ENCODE results near the gene GPD2.

Gene GPD2

DNA sequence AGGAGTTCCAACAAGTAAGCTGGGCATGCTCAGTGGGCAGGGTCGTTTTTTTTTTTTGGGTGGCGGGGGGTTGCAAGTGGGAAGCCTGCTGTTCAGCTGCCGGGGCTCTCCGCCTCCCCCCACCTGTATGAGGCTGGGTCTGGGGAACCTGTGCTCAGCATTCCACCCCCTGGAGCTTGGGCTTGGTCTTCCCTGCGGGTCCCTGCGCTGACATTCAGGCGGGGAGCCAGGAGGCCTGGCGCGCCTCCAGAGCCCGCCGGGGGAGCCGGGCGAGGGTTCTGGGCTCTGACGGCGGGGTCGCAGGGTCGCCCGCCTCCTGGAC is 822 bp upstream of the GPD2 start:
- Histone ChIP-seq H3K4me1 (ENCODE audit: control insufficient read depth in 5 of 5, insufficient read depth in 5 of 5, low read length in 5 of 5) (peaks cover 2 to 47% (median 43%) of the 10 kb centered on the region in 5 donors), H3K4me3 (ENCODE audit: low read depth in 1 of 5, low read length in 5 of 5) (peak overlapping the region; percentile 74 to 87 (median 83)), H3K9me3 (ENCODE audit: control insufficient read depth in 5 of 5, low read length in 5 of 5) (no peaks in the 10 kb centered on the region), H3K36me3 (ENCODE audit: control insufficient read depth in 5 of 5, insufficient read depth in 5 of 5, low read length in 5 of 5) (no peaks in the 10 kb centered on the region), H3K27ac (ENCODE audit: low read depth, low read length) (peak overlapping the region; percentile 98), H3K9ac (ENCODE audit: low read length in 5 of 5) (peak overlapping the region; percentile 87 to 98 (median 97)), H3K27me3 (ENCODE audit: control insufficient read depth in 5 of 5, insufficient read depth in 4 of 5, low read length in 5 of 5) (no peaks in the 10 kb centered on the region)

DNA sequence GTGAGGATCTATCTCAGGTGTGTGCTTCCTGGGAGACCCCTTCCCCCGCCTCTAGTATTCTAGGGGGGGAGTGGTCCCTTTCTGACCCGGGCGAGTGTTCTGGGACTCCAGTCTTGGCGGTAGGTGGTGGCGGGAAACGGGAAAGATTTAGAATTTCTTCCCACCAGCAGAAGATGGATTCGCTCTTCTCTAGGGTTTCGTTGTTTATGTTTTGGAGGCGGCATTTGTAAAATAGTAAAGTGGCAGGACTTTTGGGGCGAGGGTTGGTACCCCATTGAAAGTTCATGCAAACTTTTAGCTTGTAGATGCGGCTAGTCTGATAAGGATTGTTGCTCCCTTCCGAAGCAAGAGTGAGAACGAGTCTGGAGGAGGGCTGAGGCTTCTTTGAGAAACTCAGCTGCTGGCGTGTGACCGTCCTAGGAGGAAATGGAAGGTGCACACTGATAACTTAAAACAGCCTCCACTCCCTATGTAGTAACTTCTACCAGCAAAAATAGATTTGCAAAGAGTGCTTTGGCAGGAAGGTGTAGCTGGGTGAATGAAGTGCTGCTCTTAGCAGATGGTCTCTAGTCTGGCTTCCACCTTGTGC is 412 bp downstream of the GPD2 start:
- Histone ChIP-seq H3K4me1 (ENCODE audit: control insufficient read depth in 5 of 5, insufficient read depth in 5 of 5, low read length in 5 of 5) (peaks cover 2 to 40% (median 33%) of the 10 kb centered on the region in 5 donors), H3K4me3 (ENCODE audit: low read depth in 1 of 5, low read length in 5 of 5) (peak overlapping the region; percentile 74 to 87 (median 84))

DNA sequence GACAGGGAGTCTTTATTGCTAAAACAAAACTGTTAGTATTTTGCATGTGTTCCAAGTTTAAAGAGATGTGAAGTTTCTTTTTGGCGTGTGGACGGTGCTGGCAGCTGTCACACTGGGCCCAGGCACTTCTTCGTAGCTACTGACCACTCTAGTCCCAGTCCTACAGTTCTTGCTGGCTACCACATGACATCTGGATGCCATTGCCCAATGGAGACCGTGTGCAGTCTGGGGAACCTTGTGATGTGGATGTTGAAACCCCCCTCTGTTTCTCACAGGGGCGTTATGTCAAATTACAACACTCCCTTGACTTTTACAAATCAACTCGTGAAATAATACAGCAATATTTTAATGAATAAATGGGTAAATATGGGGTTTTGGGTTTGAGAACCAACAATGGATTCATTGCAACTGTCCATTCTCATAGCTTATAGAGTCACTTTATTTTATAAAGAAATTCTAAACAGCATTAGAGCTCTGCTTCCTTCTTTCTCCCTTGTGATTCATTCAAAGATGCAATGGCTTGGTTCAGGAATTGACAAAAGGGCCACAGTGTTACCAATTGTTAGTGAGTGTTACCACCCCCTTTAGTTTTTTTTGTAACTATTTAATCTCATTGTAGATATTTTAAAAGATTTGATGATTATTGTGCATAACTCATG is 1.2 kb downstream of the GPD2 start:
- Histone ChIP-seq H3K9me3 (ENCODE audit: control insufficient read depth in 5 of 5, low read length in 5 of 5) (no peaks in the 10 kb centered on the region), H3K27ac (ENCODE audit: low read depth, low read length) (peak overlapping the region; percentile 98), H3K4me3 (ENCODE audit: low read depth in 1 of 5, low read length in 5 of 5) (peak overlapping the region; percentile 74 to 87 (median 84)), H3K9ac (ENCODE audit: low read length in 5 of 5) (peak overlapping the region; percentile 57 to 97 (median 91)), H3K4me1 (ENCODE audit: control insufficient read depth in 5 of 5, insufficient read depth in 5 of 5, low read length in 5 of 5) (peaks cover 2 to 40% (median 33%) of the 10 kb centered on the region in 5 donors), H3K27me3 (ENCODE audit: control insufficient read depth in 5 of 5, insufficient read depth in 4 of 5, low read length in 5 of 5) (no peaks in the 10 kb centered on the region), H3K36me3 (ENCODE audit: control insufficient read depth in 5 of 5, insufficient read depth in 5 of 5, low read length in 5 of 5) (no peaks in the 10 kb centered on the region)

More for the DNA sequence above, 412 bp downstream of the GPD2 start:
- H3K36me3 ChIP-seq (ENCODE audit: control insufficient read depth in 5 of 5, insufficient read depth in 5 of 5, low read length in 5 of 5), result no peaks in the 10 kb centered on the region
- H3K27me3 ChIP-seq (ENCODE audit: control insufficient read depth in 5 of 5, insufficient read depth in 4 of 5, low read length in 5 of 5), result no peaks in the 10 kb centered on the region
- H3K9ac ChIP-seq (ENCODE audit: low read length in 5 of 5), result peak overlapping the region; percentile 57 to 97 (median 91)
- H3K27ac ChIP-seq (ENCODE audit: low read depth, low read length), result peak overlapping the region; percentile 98
- H3K9me3 ChIP-seq (ENCODE audit: control insufficient read depth in 5 of 5, low read length in 5 of 5), result no peaks in the 10 kb centered on the region

DNA sequence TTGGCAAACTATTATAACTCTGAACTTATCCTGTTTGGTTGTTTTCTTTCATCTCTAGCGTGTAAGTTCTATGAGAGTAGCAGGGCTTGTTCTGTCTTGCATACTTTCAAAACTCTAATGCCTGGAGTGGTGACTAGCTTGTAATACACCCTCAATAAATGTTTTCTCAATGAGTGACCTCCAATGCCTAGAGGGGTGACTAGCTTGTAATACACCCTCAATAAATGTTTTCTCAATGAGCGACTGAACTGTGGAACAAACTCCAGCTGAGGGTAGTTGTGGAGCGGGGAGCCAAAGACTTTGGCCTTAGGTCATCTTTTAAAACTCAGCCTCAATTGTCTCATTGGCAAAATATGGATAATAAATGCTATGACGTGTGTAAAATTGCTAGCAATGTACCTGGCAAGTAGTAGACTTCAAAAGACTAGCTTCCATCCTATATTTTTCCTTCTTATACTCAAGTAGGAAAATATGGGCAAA is 1.8 kb downstream of the GPD2 start:
- Histone ChIP-seq H3K36me3 (ENCODE audit: control insufficient read depth in 5 of 5, insufficient read depth in 5 of 5, low read length in 5 of 5) (no peaks in the 10 kb centered on the region), H3K4me3 (ENCODE audit: low read depth in 1 of 5, low read length in 5 of 5) (peak overlapping the region in 2 of 5 donors; percentile 84 to 87), H3K4me1 (ENCODE audit: control insufficient read depth in 5 of 5, insufficient read depth in 5 of 5, low read length in 5 of 5) (peaks cover 2 to 40% (median 33%) of the 10 kb centered on the region in 5 donors), H3K9ac (ENCODE audit: low read length in 5 of 5) (peak overlapping the region in 2 of 5 donors; percentile 39 to 87), H3K27me3 (ENCODE audit: control insufficient read depth in 5 of 5, insufficient read depth in 4 of 5, low read length in 5 of 5) (no peaks in the 10 kb centered on the region), H3K27ac (ENCODE audit: low read depth, low read length) (peak overlapping the region; percentile 98), H3K9me3 (ENCODE audit: control insufficient read depth in 5 of 5, low read length in 5 of 5) (no peaks in the 10 kb centered on the region)

DNA sequence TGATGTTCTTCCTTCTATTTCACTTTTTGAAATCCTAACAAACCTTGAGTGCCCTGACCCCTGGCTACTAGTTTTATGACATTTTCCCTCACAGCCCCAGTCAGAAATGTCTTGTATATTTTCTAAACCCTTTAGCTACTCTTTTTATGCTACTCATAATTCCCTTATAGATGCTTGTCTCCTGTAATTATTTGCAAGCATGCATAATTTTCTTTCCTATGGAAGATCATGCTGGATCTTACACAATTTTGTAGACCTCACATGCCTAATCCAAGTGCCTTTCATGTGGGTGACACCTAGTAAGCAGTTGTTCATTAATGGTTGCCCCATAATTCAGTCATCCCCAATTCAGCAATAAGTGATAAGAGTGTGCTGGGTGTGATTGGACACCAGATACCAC is 6.9 kb downstream of the GPD2 start:
- Histone ChIP-seq H3K4me1 (ENCODE audit: control insufficient read depth in 5 of 5, insufficient read depth in 5 of 5, low read length in 5 of 5) (peaks cover 0 to 19% (median 13%) of the 10 kb centered on the region in 5 donors), H3K36me3 (ENCODE audit: control insufficient read depth in 5 of 5, insufficient read depth in 5 of 5, low read length in 5 of 5) (no peaks in the 10 kb centered on the region), H3K27me3 (ENCODE audit: control insufficient read depth in 5 of 5, insufficient read depth in 4 of 5, low read length in 5 of 5) (no peaks in the 10 kb centered on the region), H3K9ac (ENCODE audit: low read length in 5 of 5) (no peak overlapping the region), H3K4me3 (ENCODE audit: low read depth in 1 of 5, low read length in 5 of 5) (no peak overlapping the region), H3K27ac (ENCODE audit: low read depth, low read length) (no peak overlapping the region), H3K9me3 (ENCODE audit: control insufficient read depth in 5 of 5, low read length in 5 of 5) (no peaks in the 10 kb centered on the region)

DNA sequence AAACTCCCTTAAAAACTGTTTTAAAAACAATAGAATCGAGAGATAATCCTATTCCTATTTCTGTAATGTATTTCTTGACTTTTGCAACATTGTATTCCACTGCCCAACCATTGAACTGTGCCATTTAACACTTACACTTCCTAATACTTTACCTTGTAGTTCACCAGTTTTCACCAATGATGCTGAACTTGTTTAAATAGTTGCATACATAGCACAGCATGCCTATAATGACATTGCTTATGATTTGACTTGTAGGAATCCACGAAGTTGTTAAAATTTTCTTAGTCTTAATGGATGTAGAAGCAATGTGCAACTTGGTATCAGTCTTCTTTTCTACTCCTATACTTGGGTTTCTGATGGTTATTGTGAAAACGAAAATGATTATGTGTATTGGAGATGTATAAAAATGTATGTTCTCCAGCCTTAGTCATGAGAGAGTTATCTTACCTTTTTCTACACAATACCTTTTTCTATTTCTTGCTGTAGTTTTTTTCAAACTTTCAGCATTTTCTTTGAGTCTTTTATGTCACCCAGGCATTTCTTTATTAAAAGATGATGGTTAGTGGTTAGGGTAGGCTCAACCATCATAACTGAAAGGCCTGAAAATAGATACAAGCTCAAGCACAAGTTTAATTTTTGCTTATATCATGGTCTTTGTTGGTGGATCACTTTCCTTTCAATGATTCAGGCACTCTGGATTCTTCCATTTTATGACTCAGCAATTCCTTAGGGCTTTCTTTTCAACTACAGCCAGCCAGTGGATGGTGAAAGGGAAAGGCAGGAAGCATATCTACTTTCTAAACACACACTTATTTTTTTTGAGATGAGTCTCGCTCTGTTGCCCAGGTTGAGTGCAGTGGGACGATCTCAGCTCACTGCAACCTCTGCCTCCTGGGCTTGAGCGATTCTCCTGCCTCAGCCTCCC is 9.4 kb downstream of the GPD2 start:
- Histone ChIP-seq H3K9me3 (ENCODE audit: control insufficient read depth in 5 of 5, low read length in 5 of 5) (no peaks in the 10 kb centered on the region), H3K36me3 (ENCODE audit: control insufficient read depth in 5 of 5, insufficient read depth in 5 of 5, low read length in 5 of 5) (no peaks in the 10 kb centered on the region), H3K9ac (ENCODE audit: low read length in 5 of 5) (no peak overlapping the region), H3K4me1 (ENCODE audit: control insufficient read depth in 5 of 5, insufficient read depth in 5 of 5, low read length in 5 of 5) (peaks cover 0 to 8% (median 7%) of the 10 kb centered on the region in 5 donors), H3K27me3 (ENCODE audit: control insufficient read depth in 5 of 5, insufficient read depth in 4 of 5, low read length in 5 of 5) (no peaks in the 10 kb centered on the region), H3K27ac (ENCODE audit: low read depth, low read length) (peak overlapping the region; percentile 12), H3K4me3 (ENCODE audit: low read depth in 1 of 5, low read length in 5 of 5) (no peak overlapping the region)

DNA sequence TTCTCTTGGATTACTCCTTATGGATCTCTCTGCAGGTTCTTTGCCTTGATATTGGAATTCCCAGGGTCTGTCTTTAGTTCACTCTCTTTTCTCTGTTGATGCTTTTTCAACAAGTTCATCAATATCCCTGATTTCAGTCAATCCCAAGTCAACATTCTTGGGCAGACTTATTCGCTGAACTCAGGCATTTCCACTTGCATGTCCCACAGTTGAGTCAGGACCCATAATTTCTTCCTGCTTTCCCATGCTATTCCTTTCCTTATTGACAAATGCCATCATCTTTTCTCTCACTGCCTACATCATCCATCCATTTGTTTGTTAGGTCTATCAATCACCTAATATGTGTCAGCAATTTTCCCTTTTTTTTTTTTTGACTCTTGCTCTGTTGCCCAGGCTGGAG is 11.6 kb downstream of the GPD2 start:
- no peak overlapping the region for H3K9ac ChIP-seq (ENCODE audit: low read length in 5 of 5)
- H3K36me3 ChIP-seq (ENCODE audit: control insufficient read depth in 5 of 5, insufficient read depth in 5 of 5, low read length in 5 of 5), result no peaks in the 10 kb centered on the region
- peaks cover 0 to 8% (median 7%) of the 10 kb centered on the region in 5 donors for H3K4me1 ChIP-seq (ENCODE audit: control insufficient read depth in 5 of 5, insufficient read depth in 5 of 5, low read length in 5 of 5)
- H3K9me3 ChIP-seq (ENCODE audit: control insufficient read depth in 5 of 5, low read length in 5 of 5), result no peaks in the 10 kb centered on the region
- no peak overlapping the region for H3K27ac ChIP-seq (ENCODE audit: low read depth, low read length)
- H3K27me3 ChIP-seq (ENCODE audit: control insufficient read depth in 5 of 5, insufficient read depth in 4 of 5, low read length in 5 of 5), result no peaks in the 10 kb centered on the region
- no peak overlapping the region for H3K4me3 ChIP-seq (ENCODE audit: low read depth in 1 of 5, low read length in 5 of 5)

DNA sequence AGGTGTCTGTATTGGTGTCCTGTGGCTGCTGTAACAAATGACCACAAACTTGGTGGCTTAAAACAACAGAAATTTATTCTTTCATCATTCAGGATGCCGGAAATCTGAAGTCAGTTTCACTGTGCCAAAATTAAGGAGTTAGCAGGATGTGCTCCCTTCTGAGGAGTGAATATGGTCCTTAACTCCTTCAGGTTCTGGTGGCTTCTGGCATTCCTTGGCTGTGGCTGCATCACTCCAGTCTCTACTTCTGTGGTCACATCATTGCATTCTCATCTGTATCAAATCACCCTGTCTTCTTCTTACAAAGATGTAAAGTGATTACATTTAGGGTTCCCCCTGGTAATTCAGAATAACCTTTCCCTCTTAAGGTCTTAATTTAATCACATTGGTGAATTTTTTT is 12.6 kb downstream of the GPD2 start:
- no peaks in the 10 kb centered on the region for H3K27me3 ChIP-seq (ENCODE audit: control insufficient read depth in 5 of 5, insufficient read depth in 4 of 5, low read length in 5 of 5)
- no peaks in the 10 kb centered on the region for H3K9me3 ChIP-seq (ENCODE audit: control insufficient read depth in 5 of 5, low read length in 5 of 5)
- H3K4me3 ChIP-seq (ENCODE audit: low read depth in 1 of 5, low read length in 5 of 5), result no peak overlapping the region
- H3K36me3 ChIP-seq (ENCODE audit: control insufficient read depth in 5 of 5, insufficient read depth in 5 of 5, low read length in 5 of 5), result no peaks in the 10 kb centered on the region
- no peak overlapping the region for H3K9ac ChIP-seq (ENCODE audit: low read length in 5 of 5)
- peaks cover 0 to 8% (median 7%) of the 10 kb centered on the region in 5 donors for H3K4me1 ChIP-seq (ENCODE audit: control insufficient read depth in 5 of 5, insufficient read depth in 5 of 5, low read length in 5 of 5)
- no peak overlapping the region for H3K27ac ChIP-seq (ENCODE audit: low read depth, low read length)

DNA sequence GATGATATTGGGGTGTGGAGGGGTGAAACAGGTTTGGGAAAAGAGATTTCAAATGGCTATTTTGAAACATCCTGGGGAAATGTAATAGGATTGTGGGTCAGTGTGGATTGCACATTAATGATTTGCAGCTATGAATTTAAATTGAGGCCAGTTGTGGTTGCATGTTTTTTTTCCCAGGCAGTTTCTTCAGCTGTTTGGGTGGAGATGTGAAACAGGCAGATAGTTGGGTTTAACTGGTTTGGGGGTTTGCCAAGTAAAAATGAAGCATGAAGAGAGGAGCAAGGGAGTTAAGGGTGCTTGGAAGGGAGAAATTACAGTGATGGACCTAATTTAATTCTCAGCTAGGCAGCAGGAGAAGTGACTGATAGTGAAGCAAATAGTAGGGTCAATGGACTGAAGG is 16.8 kb downstream of the GPD2 start:
- Histone ChIP-seq H3K4me1 (ENCODE audit: control insufficient read depth in 5 of 5, insufficient read depth in 5 of 5, low read length in 5 of 5) (peaks cover 5 to 19% (median 13%) of the 10 kb centered on the region in 5 donors), H3K9me3 (ENCODE audit: control insufficient read depth in 5 of 5, low read length in 5 of 5) (no peaks in the 10 kb centered on the region), H3K9ac (ENCODE audit: low read length in 5 of 5) (no peak overlapping the region), H3K27ac (ENCODE audit: low read depth, low read length) (no peak overlapping the region), H3K4me3 (ENCODE audit: low read depth in 1 of 5, low read length in 5 of 5) (no peak overlapping the region), H3K27me3 (ENCODE audit: control insufficient read depth in 5 of 5, insufficient read depth in 4 of 5, low read length in 5 of 5) (no peaks in the 10 kb centered on the region), H3K36me3 (ENCODE audit: control insufficient read depth in 5 of 5, insufficient read depth in 5 of 5, low read length in 5 of 5) (no peaks in the 10 kb centered on the region)
